Progenitor cell of endocrine pancreas (in vitro differentiated cells): ENCODE results near the gene CCDC116. TPM values are rescaled to one million over a fixed set of nuclear protein-coding genes. Genes with fewer than 3 reads are reported as not detected.

Experiments used
- DNase-seq: peaks from one replicate; pipeline ENCODE4 v3.0.0; 2021; ENCODE audit warnings: low spot score; ENCODE audit not compliant: unreplicated experiment
- H3K27ac Mint-ChIP-seq: 2 replicates; pipeline ENCODE4 v1.8.0; 2021; ENCODE audit warnings: mild to moderate bottlenecking, moderate library complexity, mixed read lengths
- H3K27me3 Mint-ChIP-seq: 2 replicates; pipeline ENCODE4 v1.8.0; 2021; ENCODE audit warnings: mixed read lengths
- H3K36me3 Mint-ChIP-seq: 2 replicates; pipeline ENCODE4 v1.8.0; 2022; ENCODE audit warnings: mixed read lengths; ENCODE audit not compliant: insufficient read depth
- H3K4me1 Mint-ChIP-seq: 2 replicates; pipeline ENCODE4 v1.8.0; 2021; ENCODE audit warnings: low read depth, mixed read lengths
- H3K4me3 Mint-ChIP-seq: 2 replicates; pipeline ENCODE4 v1.8.0; 2021; ENCODE audit warnings: low read depth, mild to moderate bottlenecking, moderate library complexity, mixed read lengths
- H3K9me3 Mint-ChIP-seq: 2 replicates; pipeline ENCODE4 v1.8.0; 2021; ENCODE audit warnings: low read depth, mixed read lengths
- CTCF ChIP-seq: fragments of 200-600 bp; sonication (generic); IDR thresholded peaks from one replicate; pipeline ENCODE4 v1.5.0; 2021; ENCODE audit warnings: antibody characterized with exemption, mild to moderate bottlenecking; ENCODE audit not compliant: unreplicated experiment
- total RNA-seq: library from RNA; stranded (reverse); gene quantifications from 2 replicates; pipeline ENCODE4 v1.2.1, GENCODE V29; 2021

CCDC116 gene
- total RNA-seq, 1 donor from 2014 or later = 1.3 TPM

- H3K27ac Mint-ChIP-seq = peak within 1 kb of the TSS; percentile 94
- peak within 1 kb of the TSS; percentile 87 for H3K4me3 Mint-ChIP-seq
These were observed 3.1 kb upstream of the CCDC116 start, which contains the start of gene YDJC for GRCh38 chr22:21629255-21630149. TSS of gene YDJC (minus strand) at chr22:21630022. CDS start at chr22:21630014, 8 bp downstream.

GRCh38 chr22:21631025-21631424, 1.5 kb upstream of the CCDC116 start:
- Mint-ChIP-seq H3K27ac (no peak overlapping the region), H3K4me3 (no peak overlapping the region), H3K4me1 (peaks cover 2% of the 10 kb centered on the region), H3K9me3 (no peaks in the 10 kb centered on the region), H3K27me3 (no peaks in the 10 kb centered on the region), H3K36me3 (peaks cover 9% of the 10 kb centered on the region)
- TF ChIP-seq CTCF = no peak
- DNase-seq = no peak

More at GRCh38 chr22:21629255-21630149, 3.1 kb upstream of the CCDC116 start, which contains the start of gene YDJC:
- Mint-ChIP-seq H3K9me3 (no peaks in the 10 kb centered on the region), H3K4me1 (peaks cover 2% of the 10 kb centered on the region), H3K27me3 (no peaks in the 10 kb centered on the region), H3K36me3 (peaks cover 12% of the 10 kb centered on the region)
- DNase-seq = peak; percentile 95
- peak; percentile 88 for TF ChIP-seq CTCF

- no peak for TF ChIP-seq CTCF
- H3K27me3 Mint-ChIP-seq = no peaks in the 10 kb centered on the region
- peaks cover 2% of the 10 kb centered on the region for H3K4me1 Mint-ChIP-seq
- H3K4me3 Mint-ChIP-seq = no peak overlapping the region
- H3K36me3 Mint-ChIP-seq = peaks cover 5% of the 10 kb centered on the region
- DNase-seq = no peak
- no peak overlapping the region for H3K27ac Mint-ChIP-seq
- no peaks in the 10 kb centered on the region for H3K9me3 Mint-ChIP-seq
These were observed 371 bp downstream of the CCDC116 start for GRCh38 chr22:21632931-21633330.

- H3K4me3 Mint-ChIP-seq = no peak overlapping the region
These were observed 921 bp downstream of the CCDC116 start for GRCh38 chr22:21633481-21633880.

More at GRCh38 chr22:21633481-21633880, 921 bp downstream of the CCDC116 start:
- no peak for DNase-seq
- no peaks in the 10 kb centered on the region for H3K36me3 Mint-ChIP-seq
- no peaks in the 10 kb centered on the region for H3K9me3 Mint-ChIP-seq
- H3K27ac Mint-ChIP-seq = no peak overlapping the region
- no peak for TF ChIP-seq CTCF
- H3K4me1 Mint-ChIP-seq = no peaks in the 10 kb centered on the region
- H3K27me3 Mint-ChIP-seq = no peaks in the 10 kb centered on the region
